T47D (cell line): ENCODE data around the gene RAB41.
"Not testable (repeated sequence)": the region's sequence is repeated elsewhere in the genome, so short reads cannot be mapped to it uniquely, and the experiment has no call there.

Experiments
- DNase-seq, 2 experiments: peaks; one replicate each; pipeline versions ENCODE4 v3.0.0 to v3.0.0-alpha.2; 2011 to 2012; ENCODE audit warnings: low read depth in 1 of 2, low spot score in 1 of 2
- JUND ChIP-seq: IDR thresholded peaks from 2 replicates; pipeline ENCODE4 v1.6.1; 2012; ENCODE audit warnings: low read depth
- in situ Hi-C: cut with HindIII; loops from 2 replicates; pipeline ENCODE4 v1.10.0; 2016; ENCODE audit warnings: low sequenced_read_pairs, low pct_unique_long_range_greater_than_20kb

The RAB41 gene

DNA sequence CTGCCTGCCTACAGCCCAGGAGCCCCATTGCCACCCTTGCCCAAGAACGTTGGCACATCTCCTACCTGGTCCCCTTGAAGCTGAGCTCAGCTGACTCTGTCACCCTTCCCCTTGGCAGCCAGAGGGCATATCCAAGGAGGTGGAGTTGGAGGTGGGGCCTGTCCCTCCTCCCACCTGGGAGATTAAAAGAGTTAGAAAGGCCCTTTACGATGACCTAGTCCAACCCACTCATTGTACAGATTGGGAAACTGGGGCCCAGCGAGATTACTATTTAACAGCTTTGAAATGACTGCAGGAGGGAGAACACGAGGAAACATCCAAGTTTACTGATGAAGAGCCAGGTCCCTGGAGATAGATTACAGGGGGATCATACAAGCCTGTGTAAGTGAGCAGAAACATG lies 21.9 kb upstream of the RAB41 start, which contains the start of gene P2RY4:
Gene P2RY4, minus strand, starts transcription at position 101 of the 400 bp plus-strand sequence. CDS start 580 bp downstream, outside the sequence.
- in situ Hi-C loops, result no loop called here
- no peak for DNase-seq
- no peak for TF ChIP-seq JUND

GRCh38 chrX:70262952-70263567 lies 18.9 kb upstream of the RAB41 start:
- peak; percentile 15 to 67 for DNase-seq
- in situ Hi-C loops, result no loop called here
- TF ChIP-seq JUND, result no peak

DNA sequence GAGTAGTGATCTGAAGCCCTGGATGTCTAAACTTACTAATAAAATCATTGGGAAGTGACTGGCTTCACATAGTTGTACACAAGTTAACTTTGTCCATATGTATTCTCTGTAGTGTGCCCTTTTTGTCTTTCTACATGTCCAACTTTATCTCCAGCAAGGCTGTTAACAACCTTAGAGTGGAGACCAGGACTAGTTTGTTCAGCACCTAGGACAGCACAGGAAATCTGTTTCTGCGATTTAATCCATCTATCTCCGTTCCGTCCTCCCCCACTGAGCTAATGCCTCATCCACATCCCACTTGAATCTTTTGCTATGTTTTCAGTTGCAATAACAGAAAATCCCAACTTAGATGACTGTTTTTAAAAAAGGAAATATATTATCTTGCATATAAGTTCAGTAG lies 17.2 kb upstream of the RAB41 start:
- DNase-seq, result peak in 1 of 2 experiments; percentile 3
- TF ChIP-seq JUND, result no peak
- in situ Hi-C loops, result no loop called here

- in situ Hi-C loops, result no loop called here
- no peak for TF ChIP-seq JUND
- no peak for DNase-seq
Measured at GRCh38 chrX:70268034-70268433, 13.9 kb upstream of the RAB41 start, which contains the start of gene ARR3. Gene ARR3, plus strand, starts transcription at chrX:70268334. Its CDS starts 1,052 bp downstream, at chrX:70269386.

DNA sequence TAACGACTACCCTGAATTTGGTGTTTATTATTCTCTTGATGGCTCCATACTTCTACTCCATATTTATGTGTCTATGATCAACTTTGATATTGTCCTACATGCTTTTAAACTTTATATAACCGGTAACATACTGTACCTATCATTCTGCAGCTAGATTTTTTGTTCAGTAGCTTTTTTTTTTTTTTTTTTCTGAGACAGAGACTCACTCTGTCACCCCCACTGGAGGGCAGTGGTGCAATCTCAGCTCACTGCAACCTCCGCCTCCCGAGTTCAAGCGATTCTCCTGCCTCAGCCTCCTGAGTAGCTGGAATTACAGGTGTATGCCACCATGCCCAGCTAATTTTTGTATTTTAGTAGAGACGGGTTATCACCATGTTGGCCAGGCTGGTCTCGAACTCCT lies 7.9 kb upstream of the RAB41 start:
- in situ Hi-C loops, DNase-seq: not testable (repeated sequence)

DNA sequence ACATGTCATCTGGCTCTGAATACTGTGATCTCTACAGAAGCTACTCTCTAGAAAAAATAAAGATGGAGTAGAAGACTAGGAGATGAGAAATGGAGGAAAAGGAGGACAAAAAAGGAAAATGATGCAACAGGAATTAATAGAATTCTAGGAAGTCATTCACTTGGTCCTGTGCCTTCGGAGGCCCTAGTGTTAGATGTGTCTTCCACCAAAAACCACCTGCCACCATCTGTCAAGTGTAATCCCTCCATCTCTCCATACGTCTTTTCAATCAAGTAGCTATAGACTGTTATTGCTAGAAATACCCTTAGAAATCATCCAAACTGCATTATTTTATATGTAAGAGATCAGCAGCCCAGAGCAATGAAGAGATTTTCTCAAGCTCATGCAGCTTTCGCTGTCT lies 2.9 kb upstream of the RAB41 start:
- in situ Hi-C loops, result no loop called here
- DNase-seq, result no peak
- no peak for TF ChIP-seq JUND

DNA sequence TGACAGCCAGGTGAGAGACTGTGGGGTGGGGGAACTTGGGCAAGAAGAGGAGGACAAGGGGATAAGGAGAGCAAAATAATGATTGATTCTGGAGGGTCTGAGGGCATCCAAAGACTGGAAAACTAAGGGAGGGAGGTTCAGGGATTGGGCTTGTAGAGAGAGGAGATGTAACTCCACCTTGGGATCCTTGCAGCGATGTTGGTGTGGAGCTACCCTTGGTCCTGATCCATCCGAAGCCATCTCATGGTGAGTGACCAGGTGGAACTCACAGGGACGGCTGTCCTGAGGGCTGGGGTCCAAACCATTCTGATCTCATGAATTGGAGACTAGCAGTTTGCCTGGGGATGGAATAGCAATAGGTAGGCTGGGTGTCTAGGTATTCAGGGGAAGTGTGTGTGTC lies 1.4 kb upstream of the RAB41 start:
- no peak for TF ChIP-seq JUND

GRCh38 chrX:70289168-70289792 lies 7.3 kb downstream of the RAB41 start:
- no peak for TF ChIP-seq JUND
- DNase-seq, result no peak
- in situ Hi-C loops, result no loop called here

More for the DNA sequence above, 1.4 kb upstream of the RAB41 start:
- DNase-seq, result no peak
- in situ Hi-C loops, result no loop called here

DNA sequence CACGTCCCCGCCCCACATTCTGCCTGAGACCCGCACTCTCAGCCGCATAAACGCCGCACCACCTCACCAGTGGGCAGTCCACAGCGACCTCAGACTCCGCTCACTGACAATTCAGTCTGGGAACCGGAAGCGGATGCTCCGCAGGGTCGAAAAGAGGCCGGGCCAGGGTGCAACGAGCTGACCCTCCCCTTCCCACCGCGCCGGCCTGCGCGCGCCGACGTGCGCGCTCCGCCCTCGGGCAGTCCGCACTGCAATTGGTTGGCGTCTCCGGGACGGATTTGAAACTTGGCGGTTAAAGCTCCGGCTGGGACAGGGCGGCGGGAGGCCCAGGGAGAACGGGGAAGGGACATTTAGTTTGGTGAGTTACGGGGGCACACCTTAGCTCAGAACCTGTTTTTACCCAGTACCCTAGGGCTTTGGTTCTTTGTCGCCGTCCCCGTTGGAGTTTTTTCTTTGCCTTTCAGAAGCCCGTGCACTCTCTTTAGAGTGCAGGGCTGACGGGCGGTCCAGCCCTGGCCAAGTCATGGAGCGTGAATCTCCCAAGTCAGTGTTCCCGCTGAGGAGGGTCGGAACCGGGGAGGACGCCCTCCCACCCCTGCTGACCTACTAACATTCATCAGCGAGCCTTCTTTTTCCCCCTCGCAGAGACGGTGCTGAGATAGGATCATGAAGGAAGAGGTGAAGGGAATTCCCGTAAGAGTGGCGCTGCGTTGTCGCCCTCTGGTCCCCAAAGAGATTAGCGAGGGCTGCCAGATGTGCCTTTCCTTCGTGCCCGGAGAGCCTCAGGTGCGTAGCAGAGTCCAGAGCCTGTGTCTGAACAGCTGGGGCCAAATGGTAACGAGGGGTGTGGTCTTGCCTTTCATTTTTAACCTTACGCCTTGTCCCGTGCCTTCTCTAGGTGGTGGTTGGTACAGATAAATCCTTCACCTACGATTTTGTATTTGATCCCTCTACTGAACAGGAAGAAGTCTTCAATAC lies 8.1 kb downstream of the RAB41 start, which contains the start of the genes KIF4A and PDZD11:
Gene KIF4A, plus strand, starts transcription at position 312 of the 978 bp plus-strand sequence. Its CDS starts 355 bp downstream, at position 667.
Gene PDZD11, minus strand, starts transcription at position 135 of the 978 bp plus-strand sequence. CDS start 586 bp downstream, outside the sequence.
- peak; percentile 71 to 86 for DNase-seq
- no peak for TF ChIP-seq JUND
- in situ Hi-C loops, result no loop called here

DNA sequence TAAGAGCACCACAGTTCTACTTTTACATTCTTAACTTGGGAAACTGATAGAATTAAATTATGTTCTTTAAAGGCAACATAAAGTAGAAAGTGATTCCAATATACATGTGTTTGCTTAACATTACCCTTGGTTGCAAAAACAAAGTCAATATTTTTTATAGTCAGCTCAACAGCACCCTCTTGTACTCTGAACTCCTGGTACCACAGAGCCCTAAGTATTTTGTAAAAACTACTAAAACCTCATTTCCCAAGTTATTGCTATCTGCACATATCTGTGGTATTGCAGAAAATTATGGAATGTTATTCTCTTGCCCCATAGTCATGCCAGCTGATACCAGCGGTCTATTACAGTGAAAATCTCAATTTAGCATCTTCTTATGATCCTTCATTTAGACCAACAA lies 10.8 kb downstream of the RAB41 start:
- TF ChIP-seq JUND, result no peak
- in situ Hi-C loops, result no loop called here
- DNase-seq, result no peak

- DNase-seq, result no peak
- in situ Hi-C loops, result no loop called here
- no peak for TF ChIP-seq JUND
Measured at GRCh38 chrX:70293621-70294020, 11.6 kb downstream of the RAB41 start.

DNA sequence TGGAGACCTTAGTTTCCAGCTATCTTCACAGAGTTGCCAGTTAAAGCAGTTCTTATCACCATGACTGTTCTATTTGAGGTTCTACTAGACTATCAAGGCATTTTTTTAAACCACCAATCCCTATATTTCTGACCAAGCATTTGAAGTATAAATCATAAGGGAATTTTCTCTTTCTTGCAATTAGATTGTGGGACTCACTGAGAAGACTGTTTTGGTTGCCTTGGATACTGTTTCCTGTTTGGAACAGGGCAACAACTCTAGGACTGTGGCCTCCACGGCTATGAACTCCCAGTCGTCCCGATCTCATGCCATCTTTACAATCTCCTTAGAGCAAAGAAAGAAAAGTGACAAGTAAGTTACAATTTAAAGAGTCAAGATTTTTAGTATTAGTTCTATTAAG lies 19.7 kb downstream of the RAB41 start:
- in situ Hi-C loops, result no loop called here
- no peak for TF ChIP-seq JUND
- DNase-seq, result no peak
